Mucosa of descending colon (tissue), 3 donors: ENCODE measurements around the gene MYO1F. TPM values are rescaled to one million over a fixed set of nuclear protein-coding genes. Genes with fewer than 3 reads are reported as not detected.
A peak's percentile ranks its signal among the peaks of the same experiment; 100 is the strongest.

Source experiments
- ATAC-seq: fragments of 200-7000 bp; cut with Tn5 transposase; one replicate; pipeline ENCODE4 v1.9.1; 2020; ENCODE audit warnings: mild to moderate bottlenecking, moderate library complexity
- DNase-seq, 3 donors: peaks; one replicate each; pipeline ENCODE4 v3.0.0-alpha.2; 2020
- H3K36me3 ChIP-seq: fragments of 200-600 bp; one replicate; pipeline ENCODE4 v1.8.0; 2021; ENCODE audit warnings: low read depth, mild to moderate bottlenecking
- H3K4me1 ChIP-seq: fragments of 200-600 bp; one replicate; pipeline ENCODE4 v1.8.0; 2021; ENCODE audit warnings: low read depth, mild to moderate bottlenecking
- H3K4me3 ChIP-seq: fragments of 200-600 bp; one replicate; pipeline ENCODE4 v1.8.0; 2021; ENCODE audit warnings: mild to moderate bottlenecking
- H3K9me3 ChIP-seq: fragments of 200-600 bp; one replicate; pipeline ENCODE4 v1.8.0; 2021; ENCODE audit warnings: mild to moderate bottlenecking
- intact Hi-C, 2 donors: fragments of 100-400 bp; cut with DNase I in 1 of 2; cut with micrococcal nuclease in 1 of 2; formaldehyde crosslinking; loops; one replicate each; pipeline versions ENCODE4 v1.11.0 to v1.11.1; 2022; cut with DNase I, micrococcal nuclease
- total RNA-seq, 3 donors: library from RNA; stranded (reverse); fragmentation: NEBNext Ultra II Directional in 2 of 3; extraction: Animal tissue kit (Norgen Biotek cat#: 25700) in 2 of 3; gene quantifications; one replicate each; pipeline versions ENCODE4 v1.2.1 to v1.2.4, GENCODE V29; 2021 to 2023
- TF ChIP-seq, protein P1 (sequence below): fragments of 200-600 bp; IDR thresholded peaks from one replicate; pipeline ENCODE4 v1.8.0; 2022; ENCODE audit warnings: antibody characterized with exemption, mild to moderate bottlenecking
- donor health status: DM: no; HTN: no; CAD: no; lungs with moderate emphysema.
- donor health status: DM: no; HTN: no; CAD: no.
- donor health status: DM: no; HTN: yes; CAD: no.

MYO1F gene
- total RNA-seq, 3 donors from 2014 or later = 8.5 to 26.5 (median 21.0) TPM

DNA sequence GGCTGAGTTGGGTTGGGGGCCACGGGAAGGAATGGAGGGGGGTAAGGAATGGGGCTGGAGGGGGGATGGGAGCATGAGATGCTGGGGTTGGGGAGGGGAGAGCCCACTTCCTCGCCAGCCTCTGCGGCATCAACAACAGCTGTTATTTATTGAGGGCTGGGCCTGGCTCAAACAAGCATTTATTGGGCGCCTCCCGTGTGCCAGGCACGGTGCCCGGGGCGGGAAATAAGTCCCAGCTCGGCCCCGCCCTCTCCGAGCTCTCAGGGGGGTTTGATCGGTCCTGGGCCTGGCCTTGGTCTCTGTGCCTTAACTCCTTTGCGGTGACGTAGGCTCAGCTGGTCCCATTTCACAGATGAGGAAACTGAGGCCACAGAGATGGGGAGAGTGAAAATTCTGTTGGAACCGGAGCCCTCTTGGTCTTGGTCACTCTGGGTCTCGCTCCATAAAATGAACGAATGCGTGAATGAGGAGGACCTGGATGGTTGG lies 34.2 kb upstream of the MYO1F start:
- intact Hi-C loops = no loop called here
- TF ChIP-seq, protein P1, sequence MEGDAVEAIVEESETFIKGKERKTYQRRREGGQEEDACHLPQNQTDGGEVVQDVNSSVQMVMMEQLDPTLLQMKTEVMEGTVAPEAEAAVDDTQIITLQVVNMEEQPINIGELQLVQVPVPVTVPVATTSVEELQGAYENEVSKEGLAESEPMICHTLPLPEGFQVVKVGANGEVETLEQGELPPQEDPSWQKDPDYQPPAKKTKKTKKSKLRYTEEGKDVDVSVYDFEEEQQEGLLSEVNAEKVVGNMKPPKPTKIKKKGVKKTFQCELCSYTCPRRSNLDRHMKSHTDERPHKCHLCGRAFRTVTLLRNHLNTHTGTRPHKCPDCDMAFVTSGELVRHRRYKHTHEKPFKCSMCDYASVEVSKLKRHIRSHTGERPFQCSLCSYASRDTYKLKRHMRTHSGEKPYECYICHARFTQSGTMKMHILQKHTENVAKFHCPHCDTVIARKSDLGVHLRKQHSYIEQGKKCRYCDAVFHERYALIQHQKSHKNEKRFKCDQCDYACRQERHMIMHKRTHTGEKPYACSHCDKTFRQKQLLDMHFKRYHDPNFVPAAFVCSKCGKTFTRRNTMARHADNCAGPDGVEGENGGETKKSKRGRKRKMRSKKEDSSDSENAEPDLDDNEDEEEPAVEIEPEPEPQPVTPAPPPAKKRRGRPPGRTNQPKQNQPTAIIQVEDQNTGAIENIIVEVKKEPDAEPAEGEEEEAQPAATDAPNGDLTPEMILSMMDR = no peak
- DNase-seq = peak in 1 of 3 donors; percentile 24
- no peaks in the 10 kb centered on the region for H3K36me3 ChIP-seq
- ATAC-seq = no peak
- H3K4me1 ChIP-seq = peaks cover 4% of the 10 kb centered on the region
- H3K9me3 ChIP-seq = no peaks in the 10 kb centered on the region
- no peak overlapping the region for H3K4me3 ChIP-seq

GRCh38 chr19:8610936-8611300 lies 33.7 kb upstream of the MYO1F start:
- TF ChIP-seq, protein P1 = no peak
- Histone ChIP-seq H3K4me3 (no peak overlapping the region), H3K4me1 (peaks cover 4% of the 10 kb centered on the region), H3K36me3 (no peaks in the 10 kb centered on the region), H3K9me3 (no peaks in the 10 kb centered on the region)
- intact Hi-C loops = no loop called here
- ATAC-seq (no peak), DNase-seq (no peak)

GRCh38 chr19:8610041-8610935 lies 33.0 kb upstream of the MYO1F start, which contains the start of gene ADAMTS10:
Gene ADAMTS10, minus strand, starts transcription at chr19:8610715. Its CDS starts 5,005 bp downstream, at chr19:8605710.
- TF ChIP-seq, protein P1 = no peak
- Histone ChIP-seq H3K4me1 (peaks cover 4% of the 10 kb centered on the region), H3K36me3 (no peaks in the 10 kb centered on the region), H3K4me3 (no peak within 1 kb of the TSS), H3K9me3 (no peaks in the 10 kb centered on the region)
- intact Hi-C loops = no loop called here
- peak; percentile 16 for ATAC-seq
- DNase-seq = peak in 1 of 3 donors; percentile 16

- Histone ChIP-seq H3K36me3 (no peaks in the 10 kb centered on the region), H3K4me3 (no peak overlapping the region), H3K4me1 (peaks cover 4% of the 10 kb centered on the region), H3K9me3 (peaks cover 5% of the 10 kb centered on the region)
- TF ChIP-seq, protein P1 = no peak
- ATAC-seq (peak; percentile 59), DNase-seq (peak in 2 of 3 donors; percentile 53 to 54)
- intact Hi-C loops = no loop called here
Measured at GRCh38 chr19:8609279-8610040, 32.2 kb upstream of the MYO1F start.

GRCh38 chr19:8608941-8609278 lies 31.7 kb upstream of the MYO1F start:
- no peak for DNase-seq
- intact Hi-C loops = no loop called here
- ATAC-seq = no peak
- Histone ChIP-seq H3K4me3 (no peak overlapping the region), H3K4me1 (peaks cover 4% of the 10 kb centered on the region), H3K9me3 (peaks cover 5% of the 10 kb centered on the region), H3K36me3 (no peaks in the 10 kb centered on the region)
- TF ChIP-seq, protein P1 = no peak
